IPS-18c (cell line): Measurements from ENCODE around the gene PLA2G2F.

ENCODE experiments used
- H3K4me3 ChIP-seq: 2 replicates; pipeline ENCODE4 v1.7.0; 2013; ENCODE audit warnings: low read depth, mild to moderate bottlenecking, low read length, moderate library complexity; ENCODE audit not compliant: insufficient read depth
- H3K9me3 ChIP-seq: one replicate; pipeline ENCODE4 v1.6.1; 2013; ENCODE audit warnings: mild to moderate bottlenecking, low read length, moderate library complexity; ENCODE audit not compliant: control insufficient read depth, insufficient read depth

The PLA2G2F gene

GRCh38 chr1:20192871-20193411, 53.8 kb downstream of the PLA2G2F start:
- H3K4me3 ChIP-seq = no peak overlapping the region
- H3K9me3 ChIP-seq = no peaks in the 10 kb centered on the region

GRCh38 chr1:20194224-20194623, 55.1 kb downstream of the PLA2G2F start:
- H3K9me3 ChIP-seq = no peaks in the 10 kb centered on the region
- H3K4me3 ChIP-seq = no peak overlapping the region

- no peak overlapping the region for H3K4me3 ChIP-seq
- H3K9me3 ChIP-seq = no peaks in the 10 kb centered on the region
Measured at GRCh38 chr1:20194757-20195461, 55.8 kb downstream of the PLA2G2F start.

GRCh38 chr1:20195462-20195780, 56.3 kb downstream of the PLA2G2F start:
- H3K9me3 ChIP-seq = no peaks in the 10 kb centered on the region
- H3K4me3 ChIP-seq = no peak overlapping the region

GRCh38 chr1:20197329-20197791, 58.2 kb downstream of the PLA2G2F start:
- Histone ChIP-seq H3K9me3 (no peaks in the 10 kb centered on the region), H3K4me3 (no peak overlapping the region)

- Histone ChIP-seq H3K4me3 (no peak overlapping the region), H3K9me3 (no peaks in the 10 kb centered on the region)
Measured at GRCh38 chr1:20198296-20198695, 59.2 kb downstream of the PLA2G2F start.

- Histone ChIP-seq H3K9me3 (no peaks in the 10 kb centered on the region), H3K4me3 (no peak overlapping the region)
Measured at GRCh38 chr1:20198918-20199317, 59.8 kb downstream of the PLA2G2F start.

GRCh38 chr1:20199403-20199802, 60.3 kb downstream of the PLA2G2F start:
- Histone ChIP-seq H3K9me3 (no peaks in the 10 kb centered on the region), H3K4me3 (no peak overlapping the region)

GRCh38 chr1:20199840-20200239, 60.7 kb downstream of the PLA2G2F start:
- Histone ChIP-seq H3K4me3 (no peak overlapping the region), H3K9me3 (no peaks in the 10 kb centered on the region)
